HFFc6 (cell line): Measurements from ENCODE around the gene MS4A1. TPM values are rescaled to one million over a fixed set of nuclear protein-coding genes. Genes with fewer than 3 reads are reported as not detected.

Experiments used
- DNase-seq: peaks from one replicate; pipeline ENCODE4 v3.0.0-alpha.2; 2018
- H3K27ac Mint-ChIP-seq: 2 replicates; pipeline ENCODE4 v1.8.0; 2020; ENCODE audit warnings: mild to moderate bottlenecking, mixed read lengths
- H3K27me3 Mint-ChIP-seq: 2 replicates; pipeline ENCODE4 v1.8.0; 2021; ENCODE audit warnings: mild to moderate bottlenecking, moderate library complexity, mixed read lengths; ENCODE audit not compliant: insufficient read depth
- H3K36me3 Mint-ChIP-seq: 2 replicates; pipeline ENCODE4 v1.8.0; 2021; ENCODE audit warnings: low read depth, mixed read lengths
- H3K4me1 Mint-ChIP-seq: 2 replicates; pipeline ENCODE4 v1.8.0; 2020; ENCODE audit warnings: low read depth, mixed read lengths
- H3K4me3 Mint-ChIP-seq: 2 replicates; pipeline ENCODE4 v1.8.0; 2020; ENCODE audit warnings: mild to moderate bottlenecking, moderate library complexity, mixed read lengths
- H3K9me3 Mint-ChIP-seq: 2 replicates; pipeline ENCODE4 v1.8.0; 2020; ENCODE audit warnings: mild to moderate bottlenecking, mixed read lengths
- CTCF ChIP-seq: fragments of 200-600 bp; sonication (generic); IDR thresholded peaks from 2 replicates; pipeline ENCODE4 v1.5.0; 2021; ENCODE audit warnings: antibody characterized with exemption, mild to moderate bottlenecking
- total RNA-seq, 6 experiments: library from RNA; stranded (reverse); fragmentation: NEBNext Ultra II Directional; extraction: Animal tissue kit (Norgen Biotek cat#: 25700); gene quantifications; 2 replicates in 1 of 6; 3 replicates in 5 of 6; pipeline ENCODE4 v1.2.3, GENCODE V29; 2021

The MS4A1 gene
- total RNA-seq, 6 experiments from 2014 or later = not detected

GRCh38 chr11:60512651-60513225, 57.1 kb downstream of the MS4A1 start:
- Mint-ChIP-seq H3K27ac (no peak overlapping the region), H3K4me1 (no peaks in the 10 kb centered on the region), H3K4me3 (no peak overlapping the region), H3K36me3 (no peaks in the 10 kb centered on the region), H3K9me3 (peaks cover 32% of the 10 kb centered on the region), H3K27me3 (no peaks in the 10 kb centered on the region)
- TF ChIP-seq CTCF = no peak
- no peak for DNase-seq

- Mint-ChIP-seq H3K36me3 (no peaks in the 10 kb centered on the region), H3K27ac (no peak overlapping the region), H3K27me3 (no peaks in the 10 kb centered on the region), H3K4me3 (no peak overlapping the region), H3K4me1 (no peaks in the 10 kb centered on the region), H3K9me3 (peaks cover 27% of the 10 kb centered on the region)
- no peak for TF ChIP-seq CTCF
- no peak for DNase-seq
These were observed 58.1 kb downstream of the MS4A1 start for GRCh38 chr11:60513496-60514460.

DNA sequence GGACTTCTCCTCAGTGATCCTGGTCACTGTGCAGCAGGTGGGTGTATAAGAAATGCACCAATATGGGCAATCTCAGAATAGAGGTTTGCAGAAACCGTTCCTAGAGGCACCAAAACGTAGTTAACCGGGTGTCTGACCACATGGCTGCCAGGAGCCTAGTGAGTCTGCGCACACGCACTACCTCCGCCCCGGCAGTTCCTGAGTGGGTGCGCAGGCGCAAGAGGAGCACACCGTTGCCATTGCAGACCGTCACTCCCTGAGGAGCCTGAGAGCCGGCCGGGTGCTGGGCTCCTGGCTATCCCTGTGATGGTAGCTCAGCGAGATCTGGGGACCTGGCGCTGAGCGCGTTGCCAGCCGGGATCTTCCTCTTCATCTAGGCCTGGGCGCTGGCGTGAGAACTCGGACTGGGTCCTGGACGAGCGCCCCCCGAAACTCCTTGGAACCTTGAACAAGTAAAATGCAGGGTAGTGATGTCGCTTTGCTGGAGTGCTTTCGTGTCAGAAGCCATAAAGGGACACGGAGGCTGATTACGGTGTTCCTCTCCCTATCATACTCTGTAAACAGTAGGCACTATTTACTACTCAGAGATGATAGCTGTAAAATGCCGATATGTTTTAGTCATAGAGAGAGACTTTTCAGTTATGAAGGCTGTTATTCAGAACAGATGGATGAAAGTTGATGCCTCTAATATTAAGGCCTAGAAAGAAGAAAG, 59.7 kb downstream of the MS4A1 start, which contains the start of gene MS4A13:
MS4A13 (plus strand) TSS at position 249 of the 712 bp plus-strand sequence. CDS start 2,692 bp downstream, outside the sequence.
- no peak within 1 kb of the TSS for H3K27ac Mint-ChIP-seq
- no peaks in the 10 kb centered on the region for H3K4me1 Mint-ChIP-seq
- H3K4me3 Mint-ChIP-seq = no peak within 1 kb of the TSS
- H3K36me3 Mint-ChIP-seq = no peaks in the 10 kb centered on the region
- peaks cover 32% of the 10 kb centered on the region for H3K9me3 Mint-ChIP-seq
- no peak for TF ChIP-seq CTCF
- no peak for DNase-seq
- no peaks in the 10 kb centered on the region for H3K27me3 Mint-ChIP-seq

Other genes starting within 250 kb of the MS4A1 start
- not detected for gene MS4A4E, start 212.7 kb upstream of the MS4A1 start, total RNA-seq
- gene MS4A4A, start 175.2 kb upstream of the MS4A1 start, total RNA-seq = not detected
- gene MS4A6E, start 128.6 kb upstream of the MS4A1 start, total RNA-seq = not detected
- gene MS4A7, start 77.3 kb upstream of the MS4A1 start, total RNA-seq = not detected
- not detected for gene MS4A14, start 59.4 kb upstream of the MS4A1 start, total RNA-seq
- gene MS4A5, start 26.3 kb upstream of the MS4A1 start, total RNA-seq = not detected
- gene MS4A12, start 36.9 kb downstream of the MS4A1 start, total RNA-seq = under 1 TPM in 1 of 6 experiments, not detected in 5; 0.18 TPM
- gene MS4A13, start 59.5 kb downstream of the MS4A1 start, total RNA-seq = not detected
- gene MS4A8, start 243.8 kb downstream of the MS4A1 start, total RNA-seq = not detected